HG03066 (cell line): ENCODE data around the gene ARHGEF28.

Experiments
- ATAC-seq: cut with Tn5 transposase; IDR thresholded peaks from one replicate; pipeline ENCODE4 v1.9.1; 2021; ENCODE audit warnings: low read depth; ENCODE audit not compliant: unreplicated experiment

Gene ARHGEF28

DNA sequence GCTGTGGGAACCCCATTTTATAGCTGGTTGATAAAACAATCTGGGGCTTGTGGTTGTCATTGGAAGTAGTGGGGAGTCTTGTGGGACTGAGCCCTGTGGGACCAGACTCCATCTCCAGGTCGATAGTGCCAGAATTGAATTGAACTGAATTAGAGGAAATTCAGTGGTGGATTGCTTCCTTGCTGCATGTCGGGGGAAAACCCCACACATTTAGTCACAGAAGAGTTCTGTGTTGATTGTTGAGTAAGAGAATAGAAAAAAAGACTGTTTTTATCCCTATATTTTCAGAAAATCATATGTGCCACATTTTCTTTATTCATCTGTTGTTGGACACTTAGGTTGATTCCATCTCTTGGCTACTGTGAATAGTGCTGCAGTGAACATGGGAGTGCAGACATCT lies 209.7 kb downstream of the ARHGEF28 start:
- ATAC-seq = no peak

DNA sequence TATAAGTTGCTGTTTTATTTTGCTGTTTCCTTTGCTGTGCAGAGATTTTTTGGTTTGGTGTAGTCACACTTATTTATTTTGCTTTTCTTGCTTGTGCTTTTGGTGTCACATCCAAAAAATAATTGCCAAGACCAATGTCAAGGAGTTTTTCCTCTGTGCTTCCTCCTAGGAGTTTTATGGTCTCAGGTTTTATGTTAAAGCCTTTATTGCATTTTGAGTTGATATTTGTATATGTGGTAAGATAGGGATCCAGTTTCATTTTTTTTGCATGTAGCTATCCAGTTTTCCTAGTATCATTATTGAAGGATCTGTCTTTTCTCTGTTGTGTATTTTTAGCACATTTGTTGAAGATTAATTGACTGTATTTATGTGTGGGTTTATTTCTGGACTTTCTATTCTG lies 210.6 kb downstream of the ARHGEF28 start:
- ATAC-seq = no peak

DNA sequence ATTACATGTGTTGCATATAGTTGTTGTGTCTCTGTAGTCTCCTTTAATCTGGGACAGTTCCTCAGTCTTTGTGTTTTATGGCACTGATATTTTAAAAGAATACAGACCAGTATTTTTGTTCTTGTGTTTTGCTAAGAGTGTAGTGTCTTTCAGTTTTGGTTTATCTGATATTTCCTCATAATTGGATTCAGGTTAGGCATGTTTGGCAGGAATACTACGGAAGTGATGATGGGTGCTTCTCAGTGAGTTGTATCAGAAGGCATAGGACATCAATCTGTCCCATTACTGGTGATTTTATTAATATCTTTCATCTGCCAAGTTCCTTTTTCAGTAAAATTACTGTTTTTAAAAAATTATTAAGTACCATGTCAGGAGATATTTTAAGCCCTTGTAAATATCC lies 212.9 kb downstream of the ARHGEF28 start:
- ATAC-seq = no peak

DNA sequence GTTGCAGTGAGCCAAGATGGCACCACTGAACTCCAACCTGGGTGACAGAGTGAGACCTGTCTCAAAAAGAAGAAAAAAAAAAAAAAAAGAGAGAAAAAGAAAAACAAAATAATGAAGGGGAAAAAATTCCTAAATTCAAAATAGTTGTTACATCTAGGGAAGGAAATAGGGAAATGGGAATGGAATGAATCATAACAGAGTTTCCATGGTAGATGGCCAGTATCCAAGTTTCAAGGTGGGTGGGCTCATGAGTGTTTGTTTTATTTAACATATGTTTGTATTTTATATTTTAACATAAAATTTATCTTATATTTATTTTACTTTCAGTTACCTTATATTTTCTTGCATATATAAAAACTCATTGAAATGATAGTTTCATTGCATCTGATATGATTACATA lies 215.6 kb downstream of the ARHGEF28 start:
- no peak for ATAC-seq

DNA sequence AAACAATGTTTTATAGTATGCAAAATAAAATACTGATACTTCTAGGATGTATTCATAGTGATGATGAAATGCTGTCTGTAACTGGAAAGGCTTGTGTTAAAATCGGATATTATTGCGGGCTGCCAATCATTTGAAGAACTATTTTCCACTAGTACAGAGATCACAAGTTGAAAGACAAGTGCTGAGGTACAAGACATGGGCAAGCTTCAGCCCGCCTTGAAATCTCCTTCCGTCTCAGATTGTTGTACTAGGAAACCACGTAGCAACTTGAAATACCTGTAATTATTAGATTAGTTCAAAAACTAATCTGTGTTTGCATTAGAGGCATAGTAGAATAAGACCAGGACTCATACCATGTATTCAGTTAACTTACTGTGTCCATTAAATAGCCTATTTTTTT lies 218.2 kb downstream of the ARHGEF28 start:
- ATAC-seq = no peak

DNA sequence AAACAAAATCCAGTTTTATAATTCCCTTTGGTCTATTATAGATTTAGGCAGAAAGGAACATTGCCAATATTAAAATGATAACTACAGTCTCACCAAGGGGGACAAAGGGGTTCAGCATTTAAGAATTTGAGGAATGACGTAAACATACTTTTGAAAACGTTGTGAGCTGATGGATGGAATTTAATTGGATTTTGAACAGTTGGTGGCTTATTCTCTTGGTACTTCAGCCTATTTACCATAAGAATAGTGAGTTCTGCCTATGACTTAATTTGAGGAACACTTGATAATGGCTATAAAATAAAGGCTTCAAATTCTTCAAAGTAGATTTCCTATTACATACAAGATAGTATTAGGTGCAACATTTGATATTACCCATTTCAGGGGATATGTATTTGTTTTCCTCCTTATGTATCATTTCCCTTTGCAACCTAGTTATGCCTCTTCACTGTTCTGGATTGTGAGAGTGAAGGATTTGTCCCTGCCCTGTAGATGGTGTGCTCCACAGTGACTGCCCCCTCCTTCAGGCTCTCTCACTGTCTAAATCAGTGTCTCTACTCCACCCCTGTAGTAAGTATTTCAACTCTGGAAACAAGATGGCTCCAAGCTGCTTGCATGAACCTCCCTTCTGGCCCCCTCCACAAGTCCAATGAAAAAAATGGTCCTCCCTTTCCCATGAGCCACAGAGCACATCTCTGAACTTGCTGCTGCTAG lies 225.6 kb downstream of the ARHGEF28 start:
- ATAC-seq = no peak

DNA sequence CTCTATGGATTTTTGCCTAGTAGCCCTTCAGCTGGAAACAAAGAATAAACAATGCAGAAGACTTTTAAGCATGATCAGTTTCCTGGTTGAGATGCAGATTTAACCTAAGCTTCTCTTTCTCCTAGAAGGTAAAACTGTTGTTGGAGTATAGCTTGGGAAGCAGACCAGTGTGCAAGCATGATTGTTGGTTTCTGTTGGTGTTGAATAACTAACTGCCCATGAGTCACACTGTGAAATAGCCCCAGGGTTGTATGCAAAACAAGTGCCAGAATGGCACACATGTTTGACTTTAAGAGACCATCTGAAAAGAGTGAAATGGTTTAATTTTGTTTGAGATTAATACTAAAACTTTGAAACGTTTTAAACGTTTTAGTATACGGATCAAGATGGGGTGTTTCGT lies 227.1 kb downstream of the ARHGEF28 start:
- ATAC-seq = no peak

DNA sequence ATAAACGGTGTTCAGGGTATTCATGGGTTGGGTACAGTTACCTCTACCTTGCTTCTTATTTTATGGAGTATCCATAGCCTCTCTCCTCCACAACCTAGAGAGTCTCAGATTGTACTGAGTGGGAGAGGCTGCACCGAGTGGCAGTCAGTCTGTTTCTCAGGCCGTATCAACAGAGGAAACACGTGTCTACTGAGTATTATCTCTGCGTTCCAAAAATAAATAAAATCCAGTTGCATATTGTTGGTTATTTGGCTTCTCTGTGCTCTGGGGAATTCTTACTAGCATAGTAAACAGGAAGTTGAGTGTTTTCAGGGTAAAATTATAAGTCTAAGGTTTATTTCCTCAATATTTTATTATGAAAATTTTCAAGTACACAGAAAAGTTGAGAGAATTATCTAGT lies 231.0 kb downstream of the ARHGEF28 start:
- ATAC-seq = no peak

DNA sequence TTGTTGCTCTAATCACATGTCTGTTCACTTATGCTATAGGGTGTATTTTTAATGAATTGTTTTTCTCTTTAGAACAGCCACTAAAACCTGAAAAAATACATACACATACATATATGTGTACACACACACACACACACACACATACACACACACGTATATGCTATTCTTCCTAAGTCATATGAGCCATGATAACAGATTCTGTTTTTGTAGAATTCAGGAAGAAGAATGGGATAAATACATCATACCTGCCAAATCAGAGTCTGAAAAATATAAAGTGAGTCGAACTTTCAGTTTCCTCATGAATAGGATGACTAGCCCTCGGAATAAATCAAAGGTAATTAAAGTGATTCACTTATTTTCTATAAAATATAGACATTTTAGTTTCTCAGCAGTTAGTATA lies 231.4 kb downstream of the ARHGEF28 start:
- no peak for ATAC-seq

DNA sequence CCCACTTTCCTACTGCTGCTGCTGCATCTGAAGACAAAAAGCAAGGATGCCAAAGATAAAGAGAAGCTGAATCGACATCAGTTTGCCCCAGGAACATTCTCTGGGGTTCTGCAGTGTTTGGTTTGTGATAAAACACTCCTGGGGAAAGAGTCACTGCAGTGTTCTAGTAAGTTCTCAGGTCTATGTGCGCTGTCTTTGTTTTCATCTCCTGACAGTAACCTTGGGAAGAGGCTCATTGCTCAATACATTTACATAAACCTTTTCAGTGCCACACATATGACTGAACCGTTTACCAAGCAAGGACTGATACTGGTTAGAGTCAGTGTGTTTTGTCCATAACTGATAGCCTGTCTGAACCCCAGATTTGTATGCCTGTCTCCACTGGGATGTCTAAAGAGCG lies 232.1 kb downstream of the ARHGEF28 start:
- ATAC-seq = no peak

DNA sequence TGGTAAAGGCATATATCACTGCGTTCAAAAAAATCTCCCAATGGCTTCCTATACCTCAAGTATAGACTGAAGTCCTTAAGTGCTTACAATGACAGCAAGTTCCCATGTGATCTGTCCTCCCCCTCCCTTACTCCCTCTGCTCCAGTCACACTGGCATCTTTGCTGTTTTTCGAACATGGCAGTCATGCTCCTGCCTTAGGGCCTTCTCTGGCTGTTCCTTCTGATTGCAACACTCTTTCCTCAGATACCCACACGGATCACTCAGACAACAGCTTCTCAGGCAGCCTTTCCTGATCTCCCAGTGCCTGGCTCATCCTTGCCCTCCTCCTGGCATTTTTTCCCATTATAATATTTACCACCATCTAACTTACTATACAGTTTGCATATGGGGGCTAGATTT lies 232.8 kb downstream of the ARHGEF28 start:
- ATAC-seq = no peak

DNA sequence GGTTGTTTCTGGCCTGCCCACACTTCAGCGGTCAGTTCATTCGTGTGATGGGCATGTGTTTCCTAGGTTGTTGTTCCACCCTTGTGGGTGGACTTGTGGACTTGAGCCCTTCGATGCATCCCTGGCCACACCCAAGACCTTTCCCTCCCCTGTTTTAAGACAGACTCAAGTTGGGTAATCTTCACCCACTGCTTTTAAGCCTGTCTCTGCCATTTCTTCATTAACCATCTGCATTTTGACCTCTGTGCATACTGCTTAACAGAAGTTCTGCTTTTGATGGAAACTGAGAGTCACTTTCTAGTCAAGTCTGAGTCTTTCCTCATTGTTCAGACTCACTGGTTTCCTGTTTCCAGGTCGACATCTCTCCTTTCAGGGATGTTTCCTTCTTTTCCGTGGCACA lies 233.7 kb downstream of the ARHGEF28 start:
- ATAC-seq = no peak

DNA sequence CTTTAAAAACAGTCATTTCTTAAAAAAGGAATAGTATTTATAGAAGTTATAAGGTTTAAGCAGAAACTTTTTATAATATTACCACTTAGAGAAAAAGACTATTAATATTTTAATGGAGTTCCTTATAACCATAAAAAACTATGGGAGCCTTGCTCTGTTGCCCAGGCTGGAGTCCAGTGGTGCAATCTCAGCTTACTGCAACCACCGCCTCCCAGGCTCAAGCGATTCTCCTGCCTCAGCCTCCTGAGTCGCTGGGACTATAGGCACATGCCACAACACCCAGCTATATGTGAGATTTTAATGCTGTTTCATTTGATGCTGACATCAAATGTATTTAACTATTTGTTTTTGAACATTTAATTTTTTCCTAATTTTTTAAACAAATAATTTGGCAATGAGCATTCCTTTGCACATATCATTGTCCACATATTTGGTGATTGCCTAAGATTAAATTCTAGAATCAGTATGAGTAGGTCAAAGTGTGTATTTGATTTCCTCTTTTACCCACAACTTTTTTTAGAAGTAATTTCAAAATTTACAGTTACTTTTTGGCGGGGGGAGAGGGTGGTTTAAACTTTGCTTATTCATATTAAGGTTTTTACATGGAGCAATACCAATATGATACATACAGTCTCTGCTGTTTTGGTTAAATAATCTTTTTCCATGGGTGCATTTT lies 235.5 kb downstream of the ARHGEF28 start:
- no peak for ATAC-seq

DNA sequence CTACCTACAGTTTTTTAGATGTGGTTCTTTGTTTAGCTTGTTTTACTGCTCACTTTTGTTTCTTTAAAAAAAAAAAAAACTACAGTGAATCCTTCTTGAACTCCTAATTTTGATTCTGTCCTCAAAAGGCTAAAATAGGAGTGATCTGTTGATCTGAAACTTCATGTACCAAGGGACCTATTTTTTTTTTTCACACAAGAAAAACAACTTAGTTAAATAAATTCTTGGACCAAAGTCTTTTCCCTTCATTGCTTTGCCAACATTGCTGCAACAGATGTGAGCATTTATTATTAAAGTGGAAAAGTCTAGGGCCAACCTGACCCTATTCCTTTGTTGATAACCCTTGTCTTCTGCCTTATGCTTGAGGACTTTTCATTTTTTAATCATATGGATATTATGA lies 236.8 kb downstream of the ARHGEF28 start:
- ATAC-seq = no peak

DNA sequence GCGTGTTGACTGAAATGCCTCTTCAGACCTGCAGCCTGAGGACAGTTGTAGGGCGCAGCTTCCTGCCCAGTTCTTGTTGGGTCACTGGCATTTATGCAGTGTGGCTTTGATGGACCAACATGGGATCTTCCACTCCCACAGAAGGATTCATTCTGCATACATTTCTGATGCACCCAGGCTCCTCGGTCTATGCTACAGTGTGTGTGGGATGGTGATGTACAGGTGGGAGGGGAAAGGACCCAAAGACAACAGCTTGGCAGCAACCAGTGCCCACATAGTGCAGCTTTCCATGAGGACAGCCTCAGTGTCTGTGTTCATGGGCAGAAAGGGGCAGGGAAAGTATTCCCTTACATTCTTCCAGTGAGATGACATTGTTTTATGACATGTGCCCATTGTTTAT lies 237.9 kb downstream of the ARHGEF28 start:
- no peak for ATAC-seq

DNA sequence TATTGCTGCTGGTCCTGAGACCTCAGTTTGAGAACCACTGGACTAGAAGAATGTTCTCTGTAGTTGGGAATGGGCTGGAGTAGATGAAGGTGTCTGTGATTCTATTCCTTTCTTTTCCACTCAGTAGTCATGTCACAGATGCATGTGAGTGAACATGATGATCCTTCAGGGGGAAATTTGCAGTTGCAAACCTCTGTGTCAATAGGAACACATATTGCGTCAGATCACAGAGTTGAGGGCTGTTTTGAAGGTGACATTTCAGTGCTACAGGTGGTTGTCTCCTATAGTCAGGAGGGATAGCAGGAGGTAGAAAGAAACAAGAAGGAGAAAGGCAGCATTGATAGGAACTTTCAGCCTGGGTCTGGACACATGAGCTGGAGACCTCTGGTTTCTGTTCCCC lies 239.3 kb downstream of the ARHGEF28 start:
- ATAC-seq = no peak

DNA sequence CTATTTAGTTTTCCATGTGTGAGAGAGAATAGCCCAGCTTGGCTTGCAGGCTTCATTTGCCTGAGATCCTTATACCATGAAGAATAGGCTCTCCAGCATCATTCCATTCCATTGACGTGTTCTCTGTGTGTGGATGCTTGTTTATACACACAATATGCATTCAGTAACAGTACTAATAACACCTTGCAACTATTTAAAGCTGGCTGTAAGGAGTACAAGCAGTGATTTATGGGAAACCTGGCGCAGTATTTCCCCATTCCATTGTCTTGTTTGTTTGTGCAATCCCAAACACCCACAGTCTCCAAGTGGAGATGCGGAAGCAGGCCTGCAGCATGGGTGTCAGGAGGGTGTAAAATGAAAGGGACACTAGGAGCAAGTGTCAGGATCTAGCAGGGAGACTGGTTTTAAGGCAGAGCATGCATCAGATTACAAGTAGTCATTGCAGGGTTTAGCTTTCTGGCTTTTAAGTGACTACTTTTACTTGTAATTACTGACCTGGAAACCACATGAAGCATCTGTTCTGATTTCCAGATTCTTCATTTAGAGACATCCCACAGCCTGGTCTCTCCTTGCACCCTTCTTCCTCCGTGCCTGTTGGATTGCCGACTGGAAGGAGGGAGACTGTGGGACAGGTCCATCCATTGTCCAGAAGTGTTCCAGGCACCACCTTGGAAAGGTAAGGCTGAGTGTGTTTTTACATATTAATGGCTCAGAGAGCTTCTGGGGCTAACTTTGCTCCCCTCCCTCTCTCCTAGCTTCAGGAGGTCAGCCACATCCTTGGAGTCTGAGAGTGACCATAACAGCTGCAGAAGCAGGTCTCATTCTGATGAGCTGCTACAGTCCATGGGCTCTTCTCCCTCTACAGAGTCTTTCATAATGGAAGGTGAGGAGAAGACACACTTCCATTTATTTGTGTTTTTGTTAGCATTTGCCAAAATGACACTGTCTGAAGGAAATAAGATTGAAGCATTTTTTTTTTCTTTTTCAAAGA lies 241.6 kb downstream of the ARHGEF28 start:
- no peak for ATAC-seq

DNA sequence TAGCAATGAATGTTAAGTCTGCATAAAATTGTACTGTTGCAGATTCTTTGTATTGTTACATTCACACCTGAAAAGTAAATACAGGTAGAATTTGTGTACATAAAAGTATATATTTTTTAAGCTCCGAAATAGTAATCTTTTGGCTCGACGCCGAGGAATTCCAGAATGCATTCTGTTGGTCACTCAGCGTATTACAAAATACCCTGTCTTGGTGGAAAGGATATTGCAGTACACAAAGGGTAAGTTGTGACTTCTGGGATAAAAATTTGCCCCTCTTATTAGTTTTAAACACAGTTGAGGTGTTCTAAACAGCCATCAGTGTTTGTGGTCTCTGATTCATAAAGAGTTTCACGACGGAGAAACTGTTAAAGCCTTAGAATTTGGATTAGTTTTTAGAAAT lies 257.6 kb downstream of the ARHGEF28 start:
- no peak for ATAC-seq

DNA sequence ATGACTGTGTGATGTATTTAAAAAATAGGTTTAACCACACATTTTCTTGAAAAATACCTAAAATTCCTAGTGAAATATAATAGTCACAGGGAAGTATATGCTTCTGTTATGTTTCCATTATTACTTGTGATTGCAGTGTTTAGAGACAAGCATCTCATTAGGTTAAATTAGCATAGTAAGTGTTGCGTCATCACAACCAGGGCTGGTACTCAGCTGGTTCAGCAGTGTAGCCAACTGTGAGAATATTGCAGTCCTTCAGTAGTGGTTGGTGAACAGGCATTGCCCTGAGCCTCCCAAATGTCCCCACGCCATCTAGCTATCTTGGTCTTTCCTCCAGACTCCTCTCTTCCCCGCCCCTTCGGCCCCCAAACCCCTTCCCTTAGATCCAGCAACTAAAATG lies 261.7 kb downstream of the ARHGEF28 start:
- ATAC-seq = no peak

DNA sequence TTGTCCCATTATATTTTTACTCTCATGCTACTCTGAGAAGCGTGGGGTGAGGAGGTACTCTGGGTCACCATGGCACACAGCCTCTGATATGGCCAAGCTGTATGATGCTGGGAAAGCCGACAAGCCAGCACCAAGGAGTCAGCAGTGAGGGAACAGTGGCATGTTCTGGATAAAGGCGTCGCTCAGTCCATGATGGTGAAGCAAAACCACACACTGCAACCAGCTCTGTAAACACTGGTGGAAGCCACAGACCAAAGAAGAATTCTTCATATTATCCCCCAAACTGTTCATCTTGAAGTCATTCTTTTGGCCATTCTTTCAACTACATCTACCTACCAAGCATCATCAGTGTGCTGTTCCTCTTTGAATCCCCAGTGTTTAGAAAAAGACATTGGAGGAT lies 264.6 kb downstream of the ARHGEF28 start:
- no peak for ATAC-seq

DNA sequence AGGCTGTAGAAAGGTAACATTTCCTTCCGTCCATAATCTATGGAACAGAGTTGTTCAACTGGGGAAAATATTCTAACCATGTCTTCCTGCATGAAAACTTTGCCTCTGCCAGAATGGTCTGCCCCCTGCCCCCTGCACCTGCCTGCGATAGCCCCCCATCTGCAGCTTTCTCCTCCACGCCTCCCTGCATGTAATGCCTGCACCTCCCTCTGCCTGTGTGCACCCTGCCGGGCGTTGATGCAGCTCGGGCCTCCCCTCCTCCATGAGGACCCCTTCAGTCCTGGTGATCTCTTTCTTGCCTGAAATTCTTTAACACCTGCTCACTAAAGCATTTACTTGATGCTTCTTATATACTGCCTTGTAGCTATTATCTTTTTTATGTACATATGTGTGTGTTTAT lies 266.2 kb downstream of the ARHGEF28 start:
- no peak for ATAC-seq
